Prostate gland (tissue), 2 donors: Measurements from ENCODE around the gene TLR6.

ENCODE experiments used
- CTCF ChIP-seq, 4 experiments: fragments of 200-600 bp in 2 of 4; fragments of 450-650 bp in 2 of 4; sonication (generic) in 2 of 4; IDR thresholded peaks; 1 replicate in 3 of 4; 2 replicates in 1 of 4; pipeline ENCODE4 v1.5.1; 2016 to 2019; ENCODE audit warnings: antibody characterized with exemption in 4 of 4, mild to moderate bottlenecking in 2 of 4, moderate library complexity in 2 of 4
- POLR2AphosphoS5 ChIP-seq: sonication (generic); formaldehyde crosslinking; IDR thresholded peaks from one replicate; pipeline ENCODE4 v1.6.1; 2017; ENCODE audit warnings: antibody characterized with exemption

GRCh38 chr4:38783109-38783460 lies 73.5 kb downstream of the TLR6 start:
- TF ChIP-seq CTCF (IDR thresholded peaks at IDR 0.05) (no peak), POLR2AphosphoS5 (no peak)
